OCI-LY1 (cell line): ENCODE data around the gene OGFOD3.
"Not testable (repeated sequence)": the region's sequence is repeated elsewhere in the genome, so short reads cannot be mapped to it uniquely, and the experiment has no call there.

Experiments
- EZH2 ChIP-seq: fragments of 200-600 bp; sonication (generic), shearing (Covaris generic); IDR thresholded peaks from 2 replicates; pipeline ENCODE4 v1.8.0; 2017; ENCODE audit warnings: borderline replicate concordance, mixed run types, mild to moderate bottlenecking, antibody characterized with exemption, low read length, moderate library complexity, mixed read lengths
- TF ChIP-seq, protein P1 (sequence below): fragments of 200-600 bp; sonication (generic), shearing (Covaris generic); IDR thresholded peaks from 2 replicates; pipeline ENCODE4 v1.5.1; 2017; ENCODE audit warnings: mild to moderate bottlenecking, antibody characterized with exemption, low read length, moderate library complexity, mixed read lengths

GRCh38 chr17:82377294-82377693, 41.1 kb downstream of the OGFOD3 start:
- TF ChIP-seq, protein P1, sequence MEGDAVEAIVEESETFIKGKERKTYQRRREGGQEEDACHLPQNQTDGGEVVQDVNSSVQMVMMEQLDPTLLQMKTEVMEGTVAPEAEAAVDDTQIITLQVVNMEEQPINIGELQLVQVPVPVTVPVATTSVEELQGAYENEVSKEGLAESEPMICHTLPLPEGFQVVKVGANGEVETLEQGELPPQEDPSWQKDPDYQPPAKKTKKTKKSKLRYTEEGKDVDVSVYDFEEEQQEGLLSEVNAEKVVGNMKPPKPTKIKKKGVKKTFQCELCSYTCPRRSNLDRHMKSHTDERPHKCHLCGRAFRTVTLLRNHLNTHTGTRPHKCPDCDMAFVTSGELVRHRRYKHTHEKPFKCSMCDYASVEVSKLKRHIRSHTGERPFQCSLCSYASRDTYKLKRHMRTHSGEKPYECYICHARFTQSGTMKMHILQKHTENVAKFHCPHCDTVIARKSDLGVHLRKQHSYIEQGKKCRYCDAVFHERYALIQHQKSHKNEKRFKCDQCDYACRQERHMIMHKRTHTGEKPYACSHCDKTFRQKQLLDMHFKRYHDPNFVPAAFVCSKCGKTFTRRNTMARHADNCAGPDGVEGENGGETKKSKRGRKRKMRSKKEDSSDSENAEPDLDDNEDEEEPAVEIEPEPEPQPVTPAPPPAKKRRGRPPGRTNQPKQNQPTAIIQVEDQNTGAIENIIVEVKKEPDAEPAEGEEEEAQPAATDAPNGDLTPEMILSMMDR, result not testable (repeated sequence)
- TF ChIP-seq EZH2, result not testable (repeated sequence)
